Measurements from ENCODE around the gene CACNA2D2. TPM values are rescaled to one million over a fixed set of nuclear protein-coding genes. Genes with fewer than 3 reads are reported as not detected.

CACNA2D2 gene
- total RNA-seq, 1 donor from 2014 or later: 0.59 TPM

DNA sequence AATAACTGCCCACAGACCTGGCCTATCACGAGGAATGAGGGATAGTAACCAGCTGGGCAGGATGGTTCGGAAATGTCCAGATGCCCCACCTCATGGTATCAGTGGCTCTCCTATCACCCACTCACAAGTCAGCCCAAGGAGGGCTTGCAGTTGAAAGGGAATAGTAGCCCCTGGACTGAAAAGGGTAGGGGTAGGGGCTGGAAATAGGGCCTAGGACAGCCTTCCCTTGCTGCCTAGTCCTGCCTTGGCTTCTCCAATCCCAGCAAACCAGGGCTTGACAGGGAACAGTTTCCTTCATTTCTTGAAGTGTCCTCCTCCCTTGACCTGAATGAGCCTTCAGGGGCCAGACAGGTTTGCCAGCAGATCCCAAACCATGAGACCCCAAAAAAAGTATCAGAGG lies 1.2 kb upstream of the CACNA2D2 start:
- H3K4me1 Mint-ChIP-seq (ENCODE audit: low read depth): no peaks in the 10 kb centered on the region
- no peak overlapping the region for H3K4me3 Mint-ChIP-seq (ENCODE audit: low read depth)
- H3K36me3 Mint-ChIP-seq (ENCODE audit: low read depth): no peaks in the 10 kb centered on the region
- H3K27me3 Mint-ChIP-seq (ENCODE audit: low read depth): peaks cover 39% of the 10 kb centered on the region
- no peaks in the 10 kb centered on the region for H3K9me3 Mint-ChIP-seq
- intact Hi-C loops (cut with micrococcal nuclease): no loop called here
- DNase-seq (ENCODE audit: low spot score): no peak
- H3K27ac Mint-ChIP-seq: no peak overlapping the region

GRCh38 chr3:50502584-50503423 lies 630 bp downstream of the CACNA2D2 start:
- Mint-ChIP-seq H3K27ac (no peak overlapping the region), H3K9me3 (no peaks in the 10 kb centered on the region), H3K4me1 (ENCODE audit: low read depth) (no peaks in the 10 kb centered on the region), H3K27me3 (ENCODE audit: low read depth) (peaks cover 43% of the 10 kb centered on the region), H3K4me3 (ENCODE audit: low read depth) (peak overlapping the region; percentile 34), H3K36me3 (ENCODE audit: low read depth) (no peaks in the 10 kb centered on the region)
- intact Hi-C loops (cut with micrococcal nuclease): no loop called here
- no peak for DNase-seq (ENCODE audit: low spot score)

- H3K4me1 Mint-ChIP-seq (ENCODE audit: low read depth): no peaks in the 10 kb centered on the region
- peak overlapping the region; percentile 46 for H3K4me3 Mint-ChIP-seq (ENCODE audit: low read depth)
- no peaks in the 10 kb centered on the region for H3K9me3 Mint-ChIP-seq
- intact Hi-C loops (cut with micrococcal nuclease): no loop called here
- no peaks in the 10 kb centered on the region for H3K36me3 Mint-ChIP-seq (ENCODE audit: low read depth)
- H3K27me3 Mint-ChIP-seq (ENCODE audit: low read depth): peaks cover 43% of the 10 kb centered on the region
- DNase-seq (ENCODE audit: low spot score): no peak
- no peak overlapping the region for H3K27ac Mint-ChIP-seq
Measured at GRCh38 chr3:50502225-50502583, 1.2 kb downstream of the CACNA2D2 start.

DNA sequence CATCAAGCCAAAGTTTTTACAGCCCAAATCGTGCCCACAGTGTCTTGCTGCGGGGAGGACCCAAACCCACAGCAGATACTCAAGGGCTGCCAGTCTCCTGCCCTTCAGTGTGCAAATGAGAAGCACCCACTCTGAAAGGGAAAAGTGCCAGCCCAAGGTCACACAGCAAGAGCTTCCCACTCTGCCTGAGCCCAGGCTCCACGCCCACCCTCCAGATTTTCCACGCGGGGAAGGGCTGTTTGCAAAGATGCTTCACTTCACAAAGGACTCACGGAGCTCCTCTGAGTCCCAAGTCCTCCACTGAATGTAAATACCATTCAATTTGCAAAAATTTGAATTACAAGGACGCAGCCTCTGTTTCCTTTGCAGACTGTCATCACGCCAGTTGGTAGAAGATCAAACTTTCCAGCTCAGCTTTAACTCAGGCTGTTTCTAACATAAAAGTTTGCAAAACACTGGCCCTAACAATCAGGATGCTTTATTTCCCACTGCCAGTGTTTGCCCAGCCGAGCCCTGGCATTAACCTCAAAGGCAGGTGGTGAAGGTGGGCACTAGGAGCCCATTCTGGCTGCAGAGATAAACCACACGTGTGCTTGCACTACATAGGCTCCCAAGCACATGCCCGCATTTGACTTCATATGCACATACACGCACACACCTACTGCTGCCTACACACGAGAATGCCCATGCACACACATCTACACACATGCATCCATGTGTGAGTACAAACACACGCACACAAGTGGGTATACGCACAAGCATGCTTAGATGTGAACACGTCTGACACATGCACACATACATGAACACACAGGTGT lies 7.6 kb downstream of the CACNA2D2 start:
- H3K9me3 Mint-ChIP-seq: no peaks in the 10 kb centered on the region
- DNase-seq (ENCODE audit: low spot score): no peak
- peaks cover 17% of the 10 kb centered on the region for H3K4me1 Mint-ChIP-seq (ENCODE audit: low read depth)
- intact Hi-C loops (cut with micrococcal nuclease): no loop called here
- no peaks in the 10 kb centered on the region for H3K36me3 Mint-ChIP-seq (ENCODE audit: low read depth)
- H3K4me3 Mint-ChIP-seq (ENCODE audit: low read depth): no peak overlapping the region
- peaks cover 11% of the 10 kb centered on the region for H3K27me3 Mint-ChIP-seq (ENCODE audit: low read depth)
- no peak overlapping the region for H3K27ac Mint-ChIP-seq

DNA sequence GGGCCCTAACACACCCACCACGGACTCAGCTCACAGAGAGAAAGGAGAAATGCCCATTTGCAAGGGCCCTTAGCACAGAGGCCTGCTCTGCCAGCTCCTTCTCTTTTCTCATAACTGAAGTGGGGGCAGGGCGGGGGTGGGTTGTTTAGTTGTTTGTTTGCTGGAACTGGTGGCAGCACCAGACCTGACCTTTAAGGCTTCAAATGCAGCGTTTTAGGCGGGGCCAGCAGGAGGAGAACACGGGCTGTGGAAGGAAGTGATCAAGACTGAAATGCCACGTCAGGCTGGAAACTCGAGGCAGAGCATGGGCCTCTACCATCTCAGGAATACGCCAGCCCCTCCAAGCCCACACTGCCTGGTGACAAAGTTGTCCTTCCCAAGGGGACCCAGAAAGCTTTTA lies 9.3 kb downstream of the CACNA2D2 start:
- Mint-ChIP-seq H3K36me3 (ENCODE audit: low read depth) (no peaks in the 10 kb centered on the region), H3K4me3 (ENCODE audit: low read depth) (no peak overlapping the region), H3K27ac (no peak overlapping the region), H3K27me3 (ENCODE audit: low read depth) (peaks cover 2% of the 10 kb centered on the region), H3K9me3 (no peaks in the 10 kb centered on the region), H3K4me1 (ENCODE audit: low read depth) (peaks cover 20% of the 10 kb centered on the region)
- intact Hi-C loops (cut with micrococcal nuclease): no loop called here
- DNase-seq (ENCODE audit: low spot score): no peak

- intact Hi-C loops (cut with micrococcal nuclease): no loop called here
- DNase-seq (ENCODE audit: low spot score): no peak
- H3K27ac Mint-ChIP-seq: no peak overlapping the region
- H3K4me3 Mint-ChIP-seq (ENCODE audit: low read depth): no peak overlapping the region
- H3K9me3 Mint-ChIP-seq: no peaks in the 10 kb centered on the region
- no peaks in the 10 kb centered on the region for H3K27me3 Mint-ChIP-seq (ENCODE audit: low read depth)
- H3K36me3 Mint-ChIP-seq (ENCODE audit: low read depth): no peaks in the 10 kb centered on the region
- peaks cover 20% of the 10 kb centered on the region for H3K4me1 Mint-ChIP-seq (ENCODE audit: low read depth)
Measured at GRCh38 chr3:50493623-50494022, 9.8 kb downstream of the CACNA2D2 start.

DNA sequence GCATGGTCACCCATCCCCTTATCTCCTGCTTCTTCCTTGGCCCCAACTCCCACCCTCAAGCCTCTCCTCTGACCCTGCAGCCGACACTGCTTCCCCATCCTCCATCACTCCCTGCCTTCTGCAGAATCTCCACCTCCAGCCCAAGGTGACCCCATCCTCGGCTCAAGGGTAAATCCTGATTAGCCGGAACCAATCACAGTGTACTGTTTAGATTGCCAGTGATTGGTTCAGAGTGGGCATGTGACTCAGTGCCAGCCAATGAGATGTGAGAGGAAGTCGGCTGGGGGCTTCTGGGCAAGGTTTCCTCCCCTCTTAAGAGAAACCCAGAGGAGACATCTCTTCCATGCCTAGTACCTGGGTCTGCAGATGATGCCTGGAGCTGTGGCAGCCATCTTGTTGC lies 10.3 kb downstream of the CACNA2D2 start:
- no peak overlapping the region for H3K4me3 Mint-ChIP-seq (ENCODE audit: low read depth)
- intact Hi-C loops (cut with micrococcal nuclease): no loop called here

GRCh38 chr3:50491023-50491422 lies 12.4 kb downstream of the CACNA2D2 start:
- Mint-ChIP-seq H3K4me3 (ENCODE audit: low read depth) (peak overlapping the region; percentile 45), H3K36me3 (ENCODE audit: low read depth) (no peaks in the 10 kb centered on the region), H3K27me3 (ENCODE audit: low read depth) (no peaks in the 10 kb centered on the region), H3K9me3 (no peaks in the 10 kb centered on the region), H3K27ac (peak overlapping the region; percentile 68), H3K4me1 (ENCODE audit: low read depth) (peaks cover 20% of the 10 kb centered on the region)
- DNase-seq (ENCODE audit: low spot score): no peak
- intact Hi-C loops (cut with micrococcal nuclease): no loop called here

More for the DNA sequence above, 10.3 kb downstream of the CACNA2D2 start:
- no peaks in the 10 kb centered on the region for H3K9me3 Mint-ChIP-seq
- H3K4me1 Mint-ChIP-seq (ENCODE audit: low read depth): peaks cover 20% of the 10 kb centered on the region
- no peak for DNase-seq (ENCODE audit: low spot score)
- no peaks in the 10 kb centered on the region for H3K27me3 Mint-ChIP-seq (ENCODE audit: low read depth)
- no peak overlapping the region for H3K27ac Mint-ChIP-seq
- H3K36me3 Mint-ChIP-seq (ENCODE audit: low read depth): no peaks in the 10 kb centered on the region

DNA sequence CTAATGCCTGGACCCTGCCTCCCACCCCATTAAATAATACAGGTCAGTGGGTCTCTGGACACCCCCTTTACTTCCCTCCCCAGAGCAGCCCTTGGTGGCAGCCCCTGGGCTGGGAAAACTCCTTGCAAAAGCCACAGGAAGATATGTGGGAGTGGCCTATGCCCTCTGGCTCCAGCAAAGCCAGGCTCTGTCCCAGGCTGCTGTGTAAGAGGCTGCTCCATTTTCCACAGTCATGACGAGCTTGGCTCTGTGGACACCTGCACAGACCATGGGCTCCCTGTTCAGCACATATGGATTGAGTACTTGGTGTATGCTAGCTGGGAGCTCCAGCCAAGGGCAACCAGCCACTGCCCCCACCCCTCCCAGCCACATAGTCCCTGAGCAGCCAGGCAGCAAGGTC lies 13.0 kb downstream of the CACNA2D2 start:
- H3K4me3 Mint-ChIP-seq (ENCODE audit: low read depth): no peak overlapping the region
- H3K27ac Mint-ChIP-seq: no peak overlapping the region
- H3K4me1 Mint-ChIP-seq (ENCODE audit: low read depth): peaks cover 20% of the 10 kb centered on the region
- no peaks in the 10 kb centered on the region for H3K9me3 Mint-ChIP-seq
- H3K27me3 Mint-ChIP-seq (ENCODE audit: low read depth): no peaks in the 10 kb centered on the region
- DNase-seq (ENCODE audit: low spot score): no peak
- intact Hi-C loops (cut with micrococcal nuclease): no loop called here
- H3K36me3 Mint-ChIP-seq (ENCODE audit: low read depth): no peaks in the 10 kb centered on the region

DNA sequence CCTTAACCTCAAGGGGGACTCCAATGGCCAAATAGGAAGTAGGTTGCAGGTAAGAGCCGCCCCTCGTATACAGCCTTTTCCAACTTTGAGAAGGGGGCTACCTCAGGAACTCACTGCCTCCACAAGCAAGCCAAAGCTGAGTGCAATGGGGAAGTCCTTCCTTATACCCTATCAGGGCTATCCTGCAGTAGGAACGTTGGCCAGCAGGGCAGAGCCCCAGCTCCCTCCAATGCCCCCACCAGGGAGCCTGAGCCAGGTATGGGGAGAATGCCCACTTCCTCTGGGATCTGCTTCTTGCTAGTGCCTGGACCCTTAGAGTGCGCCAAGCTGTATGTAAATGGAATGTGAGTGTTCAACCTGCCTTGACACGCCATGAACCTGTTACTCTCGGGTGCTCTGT lies 16.3 kb downstream of the CACNA2D2 start:
- intact Hi-C loops (cut with micrococcal nuclease): no loop called here
- Mint-ChIP-seq H3K27me3 (ENCODE audit: low read depth) (no peaks in the 10 kb centered on the region), H3K36me3 (ENCODE audit: low read depth) (no peaks in the 10 kb centered on the region), H3K27ac (no peak overlapping the region), H3K4me3 (ENCODE audit: low read depth) (no peak overlapping the region), H3K4me1 (ENCODE audit: low read depth) (peaks cover 10% of the 10 kb centered on the region), H3K9me3 (no peaks in the 10 kb centered on the region)
- DNase-seq (ENCODE audit: low spot score): no peak

- DNase-seq (ENCODE audit: low spot score): no peak
- no peak overlapping the region for H3K4me3 Mint-ChIP-seq (ENCODE audit: low read depth)
- no peaks in the 10 kb centered on the region for H3K27me3 Mint-ChIP-seq (ENCODE audit: low read depth)
- H3K9me3 Mint-ChIP-seq: no peaks in the 10 kb centered on the region
- intact Hi-C loops (cut with micrococcal nuclease): no loop called here
- H3K27ac Mint-ChIP-seq: no peak overlapping the region
- H3K4me1 Mint-ChIP-seq (ENCODE audit: low read depth): peaks cover 8% of the 10 kb centered on the region
- no peaks in the 10 kb centered on the region for H3K36me3 Mint-ChIP-seq (ENCODE audit: low read depth)
Measured at GRCh38 chr3:50486219-50486888, 17.1 kb downstream of the CACNA2D2 start.

GRCh38 chr3:50484722-50485121 lies 18.7 kb downstream of the CACNA2D2 start:
- intact Hi-C loops (cut with micrococcal nuclease): no loop called here
- no peak for DNase-seq (ENCODE audit: low spot score)
- no peak overlapping the region for H3K27ac Mint-ChIP-seq

DNA sequence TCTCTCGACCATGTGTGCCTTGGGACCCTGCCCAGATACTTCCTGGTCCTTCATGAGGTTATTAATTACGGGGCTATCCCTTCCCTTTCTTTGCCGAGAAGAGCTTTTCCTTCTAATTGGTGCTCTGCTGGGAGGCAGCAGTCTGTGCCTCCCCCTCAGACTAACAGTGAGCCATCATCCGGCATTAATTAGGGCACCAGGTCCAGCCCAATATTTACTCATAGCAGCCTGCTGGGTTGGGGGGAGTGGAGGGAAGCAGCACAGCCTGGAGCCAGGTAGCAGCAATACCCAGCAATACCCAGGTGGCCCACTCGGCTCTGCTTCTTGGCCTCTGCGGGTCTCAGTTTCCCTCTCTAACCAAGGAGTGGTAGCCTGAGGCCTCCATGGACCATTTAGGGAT lies 20.1 kb downstream of the CACNA2D2 start:
- no peak overlapping the region for H3K4me3 Mint-ChIP-seq (ENCODE audit: low read depth)
- no peak for DNase-seq (ENCODE audit: low spot score)
- H3K27ac Mint-ChIP-seq: no peak overlapping the region
- no peaks in the 10 kb centered on the region for H3K27me3 Mint-ChIP-seq (ENCODE audit: low read depth)
- intact Hi-C loops (cut with micrococcal nuclease): no loop called here
- no peaks in the 10 kb centered on the region for H3K36me3 Mint-ChIP-seq (ENCODE audit: low read depth)
- H3K9me3 Mint-ChIP-seq: no peaks in the 10 kb centered on the region
- peaks cover 2% of the 10 kb centered on the region for H3K4me1 Mint-ChIP-seq (ENCODE audit: low read depth)

More at GRCh38 chr3:50484722-50485121, 18.7 kb downstream of the CACNA2D2 start:
- Mint-ChIP-seq H3K9me3 (no peaks in the 10 kb centered on the region), H3K36me3 (ENCODE audit: low read depth) (no peaks in the 10 kb centered on the region), H3K4me3 (ENCODE audit: low read depth) (no peak overlapping the region), H3K4me1 (ENCODE audit: low read depth) (peaks cover 2% of the 10 kb centered on the region), H3K27me3 (ENCODE audit: low read depth) (no peaks in the 10 kb centered on the region)
